Epithelial cell of esophagus (primary cell): ENCODE results near the gene TP53TG5.
A peak's percentile ranks its signal among the peaks of the same experiment; 100 is the strongest.

Experiments used
- DNase-seq: peaks from one replicate; pipeline ENCODE4 v3.0.0; 2010; ENCODE audit warnings: low read depth
- H3K4me3 ChIP-seq: 2 replicates; pipeline ENCODE4 v1.5.1; 2011; ENCODE audit warnings: mild to moderate bottlenecking, low read length, control low read depth
- TF ChIP-seq, protein P1 (sequence below): IDR thresholded peaks from 2 replicates; pipeline ENCODE4 v1.5.1; 2011; ENCODE audit warnings: low read depth, mild to moderate bottlenecking, low read length, control low read depth, inconsistent platforms; ENCODE audit not compliant: insufficient read depth; ENCODE audit errors: missing control alignments

Gene TP53TG5

DNA sequence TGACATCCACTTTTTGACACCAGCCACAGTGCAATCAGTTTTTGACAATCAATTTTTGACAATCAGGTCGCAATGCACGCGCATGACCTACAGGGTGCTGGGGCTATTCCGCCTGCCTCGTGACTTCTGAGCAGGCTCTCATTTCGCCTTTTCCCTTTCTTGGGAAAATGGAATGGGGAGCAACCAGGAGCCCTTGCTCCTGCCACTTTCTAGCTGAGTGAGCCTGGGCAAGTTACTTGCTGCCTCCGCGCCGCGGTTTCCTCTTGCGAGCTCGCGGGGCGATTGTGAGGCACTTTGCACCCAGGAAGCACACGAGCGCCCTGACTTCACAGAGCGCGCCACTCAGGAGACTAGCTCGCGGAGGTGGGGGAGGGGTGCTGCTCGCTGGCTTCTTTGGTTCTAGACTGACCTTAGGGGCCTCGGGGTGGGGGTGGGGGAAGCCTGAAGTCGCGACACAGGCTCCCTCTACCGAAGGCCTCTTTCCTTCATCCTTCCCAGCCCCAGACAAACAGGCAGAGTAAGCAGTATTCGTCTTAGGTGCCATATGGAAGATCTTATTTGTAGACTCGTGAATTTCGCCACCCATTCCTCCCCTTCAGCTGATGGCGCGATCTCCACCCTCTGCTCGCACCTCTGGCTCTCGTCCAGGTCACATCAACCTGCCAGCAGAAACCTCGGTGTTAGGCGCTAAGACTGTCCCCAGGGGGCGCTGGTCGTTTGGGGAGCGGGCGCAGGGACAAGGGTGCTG lies 4.6 kb downstream of the TP53TG5 start:
- peak overlapping the region; percentile 50 for H3K4me3 ChIP-seq
- DNase-seq, result peak; percentile 86
- TF ChIP-seq, protein P1, sequence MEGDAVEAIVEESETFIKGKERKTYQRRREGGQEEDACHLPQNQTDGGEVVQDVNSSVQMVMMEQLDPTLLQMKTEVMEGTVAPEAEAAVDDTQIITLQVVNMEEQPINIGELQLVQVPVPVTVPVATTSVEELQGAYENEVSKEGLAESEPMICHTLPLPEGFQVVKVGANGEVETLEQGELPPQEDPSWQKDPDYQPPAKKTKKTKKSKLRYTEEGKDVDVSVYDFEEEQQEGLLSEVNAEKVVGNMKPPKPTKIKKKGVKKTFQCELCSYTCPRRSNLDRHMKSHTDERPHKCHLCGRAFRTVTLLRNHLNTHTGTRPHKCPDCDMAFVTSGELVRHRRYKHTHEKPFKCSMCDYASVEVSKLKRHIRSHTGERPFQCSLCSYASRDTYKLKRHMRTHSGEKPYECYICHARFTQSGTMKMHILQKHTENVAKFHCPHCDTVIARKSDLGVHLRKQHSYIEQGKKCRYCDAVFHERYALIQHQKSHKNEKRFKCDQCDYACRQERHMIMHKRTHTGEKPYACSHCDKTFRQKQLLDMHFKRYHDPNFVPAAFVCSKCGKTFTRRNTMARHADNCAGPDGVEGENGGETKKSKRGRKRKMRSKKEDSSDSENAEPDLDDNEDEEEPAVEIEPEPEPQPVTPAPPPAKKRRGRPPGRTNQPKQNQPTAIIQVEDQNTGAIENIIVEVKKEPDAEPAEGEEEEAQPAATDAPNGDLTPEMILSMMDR, result peak; percentile 91

DNA sequence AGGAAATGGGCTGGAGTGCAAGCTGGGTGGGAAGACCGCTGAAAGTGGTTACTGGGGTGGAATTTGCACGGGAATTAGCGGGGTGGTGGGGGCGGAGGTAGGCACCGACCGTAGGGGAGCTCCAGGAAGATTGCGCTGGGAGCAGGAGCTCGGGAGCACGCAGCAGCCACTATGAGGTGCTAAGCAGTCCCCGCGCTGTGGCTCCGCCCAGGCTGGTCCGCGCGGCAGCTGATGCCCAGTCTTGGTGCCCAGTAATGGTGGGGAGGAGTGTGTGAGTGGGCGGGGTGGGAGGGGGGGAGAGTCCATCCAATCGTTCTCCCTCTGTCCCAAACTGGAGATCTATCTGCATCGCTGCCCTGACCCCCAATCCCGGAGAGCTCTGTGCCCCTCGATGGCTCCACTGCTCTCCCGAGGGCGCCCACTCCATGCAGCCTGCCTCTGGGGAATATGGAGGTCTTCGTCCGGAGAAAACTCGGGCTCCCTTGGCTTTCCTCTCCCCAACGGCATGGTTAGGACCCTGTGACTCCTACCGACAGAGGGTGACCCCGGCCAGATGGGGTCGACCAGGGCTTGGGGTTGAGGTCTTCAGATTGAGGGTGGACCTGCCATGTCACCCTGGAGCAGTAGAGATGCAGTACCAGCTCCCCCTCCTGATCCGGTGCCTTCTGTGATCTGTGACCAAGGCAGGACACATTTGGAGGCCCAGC lies 5.3 kb downstream of the TP53TG5 start:
- TF ChIP-seq, protein P1, result peak; percentile 6
- peak; percentile 14 for DNase-seq
- no peak overlapping the region for H3K4me3 ChIP-seq

DNA sequence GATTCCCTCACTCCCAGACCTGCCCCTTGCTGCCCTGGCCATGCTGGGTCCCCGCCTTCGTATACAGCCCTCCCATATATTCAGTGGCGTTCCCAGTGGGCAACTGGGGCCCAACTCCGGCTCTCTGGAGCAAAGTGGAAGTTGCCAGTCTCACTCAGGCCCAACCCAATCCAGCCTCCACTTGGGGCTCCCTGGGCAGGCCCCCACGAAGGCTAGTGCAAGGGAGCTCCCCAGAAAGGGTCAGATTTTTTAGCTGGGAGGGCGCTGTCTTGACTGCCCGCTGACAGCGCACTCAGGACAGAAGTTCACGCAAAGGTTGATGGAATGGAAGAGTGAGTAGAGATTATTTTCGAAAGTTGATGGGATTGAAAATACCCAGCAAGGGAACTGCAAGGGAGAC lies 5.9 kb downstream of the TP53TG5 start:
- TF ChIP-seq, protein P1, result no peak
- H3K4me3 ChIP-seq, result no peak overlapping the region
- no peak for DNase-seq

DNA sequence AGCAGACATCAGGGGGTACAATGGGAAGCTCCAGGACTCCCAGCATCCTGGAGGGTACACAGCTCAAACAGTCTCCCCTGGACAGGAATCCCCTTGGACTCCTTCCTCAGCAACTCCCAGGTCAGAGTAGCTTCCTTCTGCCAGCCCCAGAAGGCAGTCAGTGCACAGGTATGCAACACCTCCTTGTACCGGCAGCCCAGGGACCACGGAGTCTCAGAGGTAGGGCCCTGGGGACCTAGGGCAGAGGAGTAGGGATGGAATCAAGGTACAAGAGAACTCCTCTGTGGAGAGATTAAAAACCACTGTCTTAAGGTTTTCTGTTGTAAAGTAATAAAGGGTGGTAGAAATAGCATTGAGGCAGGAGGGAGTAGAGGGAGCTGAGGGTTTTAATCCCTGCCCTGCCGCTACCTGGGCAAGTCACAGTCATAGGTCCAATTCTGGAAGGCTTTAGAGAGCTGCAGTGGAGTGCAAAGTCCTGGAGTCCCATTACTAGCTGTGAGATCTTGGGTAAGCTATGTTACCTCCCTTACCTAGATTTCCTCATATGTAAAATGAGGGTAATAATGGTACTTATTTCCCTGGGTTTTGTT lies 7.5 kb downstream of the TP53TG5 start:
- no peak overlapping the region for H3K4me3 ChIP-seq
- no peak for DNase-seq
- TF ChIP-seq, protein P1, result no peak

DNA sequence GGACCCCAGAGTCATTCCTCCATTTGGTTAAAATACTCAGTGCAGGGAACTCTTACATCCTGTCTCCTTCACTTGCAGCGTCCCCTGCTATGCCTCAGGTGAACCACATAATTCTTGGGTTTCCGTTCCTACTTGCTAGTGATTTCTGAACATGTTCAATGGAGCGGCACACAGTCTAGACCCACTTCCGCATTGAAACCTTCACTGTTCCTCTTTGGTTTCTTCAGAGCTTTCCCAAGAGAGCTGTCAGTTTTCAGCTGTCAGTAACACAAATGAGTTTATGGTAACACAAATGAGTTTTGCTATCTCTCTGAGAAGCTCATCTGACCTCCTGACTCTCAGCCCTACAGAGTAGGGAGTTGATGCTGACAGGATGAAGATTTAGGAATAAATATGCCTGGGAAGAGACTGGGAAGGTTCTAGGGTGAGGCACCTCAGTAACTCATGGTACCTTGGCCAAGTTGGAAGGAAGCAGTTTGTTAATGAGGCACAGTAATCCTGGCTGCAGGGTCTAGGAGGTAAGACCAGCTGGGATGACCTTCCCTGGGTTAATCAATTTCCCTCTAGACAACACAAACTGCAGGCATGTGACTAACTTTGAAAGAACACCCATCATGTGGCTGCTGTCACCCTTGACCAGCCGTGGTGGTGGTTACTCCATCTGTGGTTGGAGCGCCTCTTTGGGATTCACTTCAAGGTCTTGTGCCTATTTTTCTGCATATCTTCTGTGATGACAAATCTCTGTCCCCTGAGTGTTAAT lies 9.7 kb downstream of the TP53TG5 start:
- no peak overlapping the region for H3K4me3 ChIP-seq
- TF ChIP-seq, protein P1, result no peak
- no peak for DNase-seq

DNA sequence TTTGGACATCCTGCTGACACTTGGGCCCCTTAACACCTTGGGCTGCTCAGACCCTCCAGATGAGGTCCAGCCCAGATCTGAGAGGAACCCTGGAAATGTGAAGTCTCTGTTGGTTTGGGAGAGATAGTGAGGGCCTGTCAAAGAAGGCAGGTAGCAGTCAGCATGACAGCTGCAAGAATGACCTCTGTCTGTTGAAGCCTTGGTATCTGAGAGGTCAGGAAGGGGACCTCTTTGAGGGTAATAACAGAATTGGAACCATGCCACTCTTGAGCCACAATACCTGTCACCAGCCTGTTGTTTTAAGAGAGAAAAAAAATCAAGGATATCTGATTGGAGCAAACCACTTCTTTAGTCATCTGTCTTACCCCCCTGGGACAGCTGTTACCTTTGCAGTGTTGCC lies 11.0 kb downstream of the TP53TG5 start:
- TF ChIP-seq, protein P1, result no peak
- H3K4me3 ChIP-seq, result no peak overlapping the region
- DNase-seq, result no peak
